Fibroblast of lung (primary cell): Measurements from ENCODE around the gene PRKACB. TPM values are rescaled to one million over a fixed set of nuclear protein-coding genes. Genes with fewer than 3 reads are reported as not detected.

Experiments used
- DNase-seq, 2 donors: peaks; one replicate each; pipeline versions ENCODE4 v3.0.0 to v3.0.0-alpha.2; 2010; ENCODE audit warnings: low read depth in 2 of 2
- H2AFZ ChIP-seq: 2 replicates; pipeline ENCODE4 v1.5.1; 2012; ENCODE audit warnings: low read length, control low read depth, inconsistent platforms
- H3K27ac ChIP-seq: 2 replicates; pipeline ENCODE4 v1.5.1; 2011; ENCODE audit warnings: low read length, control low read depth; ENCODE audit not compliant: insufficient read depth
- H3K27me3 ChIP-seq: 2 replicates; pipeline ENCODE4 v1.5.1; 2011; ENCODE audit warnings: mild to moderate bottlenecking, low read length; ENCODE audit not compliant: control insufficient read depth, insufficient read depth
- H3K36me3 ChIP-seq: 2 replicates; pipeline ENCODE4 v1.5.1; 2011; ENCODE audit warnings: low read length; ENCODE audit not compliant: control insufficient read depth, insufficient read depth
- H3K4me1 ChIP-seq: 2 replicates; pipeline ENCODE4 v1.5.1; 2011; ENCODE audit warnings: low read length; ENCODE audit not compliant: control insufficient read depth, insufficient read depth; ENCODE audit errors: extremely low read depth
- H3K4me2 ChIP-seq: 2 replicates; pipeline ENCODE4 v1.5.1; 2011; ENCODE audit warnings: low read length, control low read depth; ENCODE audit not compliant: insufficient read depth; ENCODE audit errors: extremely low read depth
- H3K4me3 ChIP-seq, 4 experiments: fragments of 200-600 bp in 1 of 4; sonication (generic) in 1 of 4; replicated peaks in 1 of 4; 2 replicates each; pipeline ENCODE4 v1.5.1; 2011 to 2016; ENCODE audit warnings: low read length in 4 of 4, low read depth in 3 of 4, mild to moderate bottlenecking in 3 of 4, control low read depth in 2 of 4, inconsistent platforms in 1 of 4, mixed read lengths in 1 of 4; ENCODE audit not compliant: insufficient read depth in 1 of 4; ENCODE audit errors: control extremely low read depth in 1 of 4
- H3K79me2 ChIP-seq: 2 replicates; pipeline ENCODE4 v1.5.1; 2012; ENCODE audit warnings: mild to moderate bottlenecking, low read length, inconsistent platforms; ENCODE audit not compliant: control insufficient read depth, insufficient read depth
- H3K9ac ChIP-seq: 2 replicates; pipeline ENCODE4 v1.5.1; 2011; ENCODE audit warnings: mild to moderate bottlenecking, low read length, control low read depth; ENCODE audit not compliant: insufficient read depth
- H3K9me3 ChIP-seq: 2 replicates; pipeline ENCODE4 v1.5.1; 2012; ENCODE audit warnings: low read depth, low read length; ENCODE audit not compliant: control insufficient read depth, insufficient read depth
- H4K20me1 ChIP-seq: 2 replicates; pipeline ENCODE4 v1.5.1; 2011; ENCODE audit warnings: low read length; ENCODE audit not compliant: control insufficient read depth, insufficient read depth; ENCODE audit errors: extremely low read depth
- EZH2 ChIP-seq: IDR thresholded peaks from 2 replicates; pipeline ENCODE4 v1.5.1; 2012; ENCODE audit warnings: low read length, control low read depth, mild to moderate bottlenecking; ENCODE audit errors: missing control alignments
- polyA plus RNA-seq, 2 donors: library from polyadenylated mRNA; depleted of rRNA in 1 of 2; stranded (reverse) in 1 of 2; unstranded in 1 of 2; fragments of >200 nt; gene quantifications; 2 replicates each; pipeline ENCODE4 v1.2.1, GENCODE V29; 2011 to 2012; ENCODE audit warnings: missing spikeins in 1 of 2
- total RNA-seq: library from RNA; depleted of rRNA; stranded (reverse); fragments of >200 nt; gene quantifications from 2 replicates; pipeline ENCODE4 v1.2.1, GENCODE V29; 2014
- TF ChIP-seq, protein P1 (sequence below), 2 donors: IDR thresholded peaks in 1 of 2; conservative IDR thresholded peaks in 1 of 2; 1 replicate in 1 of 2; 2 replicates in 1 of 2; pipeline ENCODE4 v1.5.1; 2011 to 2012; ENCODE audit warnings: low read length in 2 of 2, control low read depth in 1 of 2, inconsistent platforms in 1 of 2, low read depth in 1 of 2, mild to moderate bottlenecking in 1 of 2

Gene PRKACB
- total and polyA plus RNA-seq, 2 donors (not counting 1 experiment from before 2014, with no cell fraction given): 22.0 to 32.6 TPM

DNA sequence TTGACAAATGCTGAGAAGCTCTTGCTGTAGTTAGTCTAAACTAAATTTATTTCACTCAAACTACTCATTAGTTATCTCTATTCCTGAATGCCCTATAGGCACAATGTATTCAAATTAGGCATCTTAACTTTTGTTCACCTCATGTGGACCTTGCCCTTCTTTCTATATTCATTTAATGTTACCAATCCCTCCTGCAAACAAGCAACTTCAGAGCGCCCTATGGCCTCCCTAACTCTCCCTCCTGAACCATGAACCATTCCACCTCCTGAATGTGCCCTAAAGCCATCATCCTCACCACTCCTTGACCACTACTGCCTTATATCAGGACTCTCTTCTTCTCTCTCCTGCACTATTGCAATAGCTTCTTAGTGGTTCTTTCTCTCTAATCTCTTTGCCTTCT is 122.7 kb downstream of the PRKACB start:
- no peak overlapping the region for H3K9ac ChIP-seq
- no peak overlapping the region for H2AFZ ChIP-seq
- peaks cover 5% of the 10 kb centered on the region for H3K4me1 ChIP-seq
- no peak overlapping the region for H3K4me2 ChIP-seq
- no peaks in the 10 kb centered on the region for H3K79me2 ChIP-seq
- H3K4me3 ChIP-seq: no peak overlapping the region
- no peak for DNase-seq
- no peaks in the 10 kb centered on the region for H3K36me3 ChIP-seq
- no peaks in the 10 kb centered on the region for H3K27me3 ChIP-seq
- H3K9me3 ChIP-seq: no peaks in the 10 kb centered on the region
- no peak for TF ChIP-seq EZH2
- TF ChIP-seq, protein P1, sequence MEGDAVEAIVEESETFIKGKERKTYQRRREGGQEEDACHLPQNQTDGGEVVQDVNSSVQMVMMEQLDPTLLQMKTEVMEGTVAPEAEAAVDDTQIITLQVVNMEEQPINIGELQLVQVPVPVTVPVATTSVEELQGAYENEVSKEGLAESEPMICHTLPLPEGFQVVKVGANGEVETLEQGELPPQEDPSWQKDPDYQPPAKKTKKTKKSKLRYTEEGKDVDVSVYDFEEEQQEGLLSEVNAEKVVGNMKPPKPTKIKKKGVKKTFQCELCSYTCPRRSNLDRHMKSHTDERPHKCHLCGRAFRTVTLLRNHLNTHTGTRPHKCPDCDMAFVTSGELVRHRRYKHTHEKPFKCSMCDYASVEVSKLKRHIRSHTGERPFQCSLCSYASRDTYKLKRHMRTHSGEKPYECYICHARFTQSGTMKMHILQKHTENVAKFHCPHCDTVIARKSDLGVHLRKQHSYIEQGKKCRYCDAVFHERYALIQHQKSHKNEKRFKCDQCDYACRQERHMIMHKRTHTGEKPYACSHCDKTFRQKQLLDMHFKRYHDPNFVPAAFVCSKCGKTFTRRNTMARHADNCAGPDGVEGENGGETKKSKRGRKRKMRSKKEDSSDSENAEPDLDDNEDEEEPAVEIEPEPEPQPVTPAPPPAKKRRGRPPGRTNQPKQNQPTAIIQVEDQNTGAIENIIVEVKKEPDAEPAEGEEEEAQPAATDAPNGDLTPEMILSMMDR (conservative IDR thresholded peaks at IDR 0.05 in 1 of 2, IDR thresholded peaks at IDR 0.05 in 1 of 2; ENCODE audit: low read depth in 1 of 2, low read length in 2 of 2): no peak
- H4K20me1 ChIP-seq: no peaks in the 10 kb centered on the region
- no peak overlapping the region for H3K27ac ChIP-seq

GRCh38 chr1:84267476-84267875 is 123.4 kb downstream of the PRKACB start:
- no peak overlapping the region for H3K4me3 ChIP-seq
- H3K9ac ChIP-seq: no peak overlapping the region
- no peaks in the 10 kb centered on the region for H3K9me3 ChIP-seq
- H4K20me1 ChIP-seq: no peaks in the 10 kb centered on the region
- no peak overlapping the region for H2AFZ ChIP-seq
- H3K4me2 ChIP-seq: no peak overlapping the region
- H3K36me3 ChIP-seq: no peaks in the 10 kb centered on the region
- TF ChIP-seq, protein P1 (conservative IDR thresholded peaks at IDR 0.05 in 1 of 2, IDR thresholded peaks at IDR 0.05 in 1 of 2; ENCODE audit: low read depth in 1 of 2, low read length in 2 of 2): no peak
- no peak for TF ChIP-seq EZH2
- DNase-seq: no peak
- H3K27ac ChIP-seq: no peak overlapping the region
- H3K27me3 ChIP-seq: no peaks in the 10 kb centered on the region
- H3K4me1 ChIP-seq: peaks cover 5% of the 10 kb centered on the region
- no peaks in the 10 kb centered on the region for H3K79me2 ChIP-seq

- no peaks in the 10 kb centered on the region for H3K36me3 ChIP-seq
- no peak overlapping the region for H2AFZ ChIP-seq
- no peaks in the 10 kb centered on the region for H3K27me3 ChIP-seq
- no peak for DNase-seq
- no peak overlapping the region for H3K9ac ChIP-seq
- H4K20me1 ChIP-seq: no peaks in the 10 kb centered on the region
- H3K79me2 ChIP-seq: no peaks in the 10 kb centered on the region
- H3K4me1 ChIP-seq: peaks cover 5% of the 10 kb centered on the region
- H3K9me3 ChIP-seq: no peaks in the 10 kb centered on the region
- no peak overlapping the region for H3K27ac ChIP-seq
- H3K4me3 ChIP-seq: no peak overlapping the region
- H3K4me2 ChIP-seq: no peak overlapping the region
- TF ChIP-seq EZH2: no peak
- TF ChIP-seq, protein P1 (conservative IDR thresholded peaks at IDR 0.05 in 1 of 2, IDR thresholded peaks at IDR 0.05 in 1 of 2; ENCODE audit: low read depth in 1 of 2, low read length in 2 of 2): no peak
Measured at GRCh38 chr1:84268346-84268745, 124.3 kb downstream of the PRKACB start.
